Measurements from ENCODE around the gene TRABD. TPM values are rescaled to one million over a fixed set of nuclear protein-coding genes. Genes with fewer than 3 reads are reported as not detected.

The TRABD gene
- polyA plus RNA-seq, 1 donor from 2014 or later, result 31.8 TPM

DNA sequence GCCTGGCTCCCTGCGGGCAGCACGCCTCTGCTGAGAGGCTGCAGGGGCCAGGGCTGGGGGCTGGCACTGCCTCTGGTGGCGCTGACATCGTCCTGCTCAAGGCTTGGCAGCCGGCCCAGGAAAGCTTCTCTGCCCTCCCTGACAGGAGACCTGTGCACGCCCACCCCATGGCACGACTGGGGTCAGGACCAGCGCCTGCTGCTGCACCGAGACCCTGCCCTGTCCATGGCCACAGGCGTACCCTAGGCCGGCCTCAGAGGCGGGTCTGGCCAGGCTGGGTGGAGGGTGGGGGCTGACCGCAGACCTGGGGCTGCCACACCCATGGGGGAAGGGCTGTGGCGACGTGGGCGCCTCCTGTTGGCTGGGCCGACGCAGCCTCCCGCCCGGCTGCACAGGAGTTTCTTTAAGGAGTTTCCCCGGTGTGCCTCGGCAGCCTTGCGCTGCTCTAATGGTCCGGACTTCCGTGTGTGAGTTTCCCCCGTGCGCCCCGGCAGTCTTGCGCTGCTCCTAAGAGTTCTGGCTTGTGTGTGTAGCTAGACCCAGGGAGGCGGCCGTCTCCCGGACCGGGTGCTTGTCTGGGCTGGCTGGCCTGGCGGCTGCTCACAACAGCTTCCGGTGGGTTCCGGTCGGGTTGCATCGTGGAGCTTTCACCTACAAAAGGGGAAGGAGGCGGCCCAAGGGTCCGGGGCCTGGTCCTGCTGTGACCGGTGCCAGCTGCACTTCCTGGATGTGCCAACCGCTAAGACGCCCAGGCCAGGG, 4.6 kb downstream of the TRABD start:
- H2AFZ ChIP-seq (ENCODE audit: low read depth, low read length), result no peak overlapping the region
- no peak overlapping the region for H3K9ac ChIP-seq (ENCODE audit: low read length)
- H4K20me1 ChIP-seq (ENCODE audit: insufficient read depth), result no peaks in the 10 kb centered on the region
- peaks cover 2% of the 10 kb centered on the region for H3K79me2 ChIP-seq (replicated peaks; ENCODE audit: insufficient read depth, low read length)
- TF ChIP-seq RAD21 (conservative IDR thresholded peaks at IDR 0.05), result no peak
- TF ChIP-seq SMC3 (conservative IDR thresholded peaks at IDR 0.05; ENCODE audit: poor library complexity), result no peak
- TF ChIP-seq EZH2 (IDR thresholded peaks at IDR 0.05; ENCODE audit: borderline replicate concordance, insufficient read depth, low read length, poor library complexity, severe bottlenecking), result no peak
- TF ChIP-seq MXI1 (conservative IDR thresholded peaks at IDR 0.05; ENCODE audit: poor library complexity, severe bottlenecking), result no peak
- TF ChIP-seq POLR2AphosphoS5 (IDR thresholded peaks at IDR 0.05), result no peak
- no peak for TF ChIP-seq EP300 (conservative IDR thresholded peaks at IDR 0.05; ENCODE audit: poor library complexity, severe bottlenecking)
- TF ChIP-seq, protein P1, sequence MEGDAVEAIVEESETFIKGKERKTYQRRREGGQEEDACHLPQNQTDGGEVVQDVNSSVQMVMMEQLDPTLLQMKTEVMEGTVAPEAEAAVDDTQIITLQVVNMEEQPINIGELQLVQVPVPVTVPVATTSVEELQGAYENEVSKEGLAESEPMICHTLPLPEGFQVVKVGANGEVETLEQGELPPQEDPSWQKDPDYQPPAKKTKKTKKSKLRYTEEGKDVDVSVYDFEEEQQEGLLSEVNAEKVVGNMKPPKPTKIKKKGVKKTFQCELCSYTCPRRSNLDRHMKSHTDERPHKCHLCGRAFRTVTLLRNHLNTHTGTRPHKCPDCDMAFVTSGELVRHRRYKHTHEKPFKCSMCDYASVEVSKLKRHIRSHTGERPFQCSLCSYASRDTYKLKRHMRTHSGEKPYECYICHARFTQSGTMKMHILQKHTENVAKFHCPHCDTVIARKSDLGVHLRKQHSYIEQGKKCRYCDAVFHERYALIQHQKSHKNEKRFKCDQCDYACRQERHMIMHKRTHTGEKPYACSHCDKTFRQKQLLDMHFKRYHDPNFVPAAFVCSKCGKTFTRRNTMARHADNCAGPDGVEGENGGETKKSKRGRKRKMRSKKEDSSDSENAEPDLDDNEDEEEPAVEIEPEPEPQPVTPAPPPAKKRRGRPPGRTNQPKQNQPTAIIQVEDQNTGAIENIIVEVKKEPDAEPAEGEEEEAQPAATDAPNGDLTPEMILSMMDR (IDR thresholded peaks at IDR 0.05; ENCODE audit: poor library complexity, severe bottlenecking), result no peak
- TF ChIP-seq, protein P2, sequence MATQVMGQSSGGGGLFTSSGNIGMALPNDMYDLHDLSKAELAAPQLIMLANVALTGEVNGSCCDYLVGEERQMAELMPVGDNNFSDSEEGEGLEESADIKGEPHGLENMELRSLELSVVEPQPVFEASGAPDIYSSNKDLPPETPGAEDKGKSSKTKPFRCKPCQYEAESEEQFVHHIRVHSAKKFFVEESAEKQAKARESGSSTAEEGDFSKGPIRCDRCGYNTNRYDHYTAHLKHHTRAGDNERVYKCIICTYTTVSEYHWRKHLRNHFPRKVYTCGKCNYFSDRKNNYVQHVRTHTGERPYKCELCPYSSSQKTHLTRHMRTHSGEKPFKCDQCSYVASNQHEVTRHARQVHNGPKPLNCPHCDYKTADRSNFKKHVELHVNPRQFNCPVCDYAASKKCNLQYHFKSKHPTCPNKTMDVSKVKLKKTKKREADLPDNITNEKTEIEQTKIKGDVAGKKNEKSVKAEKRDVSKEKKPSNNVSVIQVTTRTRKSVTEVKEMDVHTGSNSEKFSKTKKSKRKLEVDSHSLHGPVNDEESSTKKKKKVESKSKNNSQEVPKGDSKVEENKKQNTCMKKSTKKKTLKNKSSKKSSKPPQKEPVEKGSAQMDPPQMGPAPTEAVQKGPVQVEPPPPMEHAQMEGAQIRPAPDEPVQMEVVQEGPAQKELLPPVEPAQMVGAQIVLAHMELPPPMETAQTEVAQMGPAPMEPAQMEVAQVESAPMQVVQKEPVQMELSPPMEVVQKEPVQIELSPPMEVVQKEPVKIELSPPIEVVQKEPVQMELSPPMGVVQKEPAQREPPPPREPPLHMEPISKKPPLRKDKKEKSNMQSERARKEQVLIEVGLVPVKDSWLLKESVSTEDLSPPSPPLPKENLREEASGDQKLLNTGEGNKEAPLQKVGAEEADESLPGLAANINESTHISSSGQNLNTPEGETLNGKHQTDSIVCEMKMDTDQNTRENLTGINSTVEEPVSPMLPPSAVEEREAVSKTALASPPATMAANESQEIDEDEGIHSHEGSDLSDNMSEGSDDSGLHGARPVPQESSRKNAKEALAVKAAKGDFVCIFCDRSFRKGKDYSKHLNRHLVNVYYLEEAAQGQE (IDR thresholded peaks at IDR 0.05; ENCODE audit: borderline replicate concordance), result no peak
- TF ChIP-seq TAF1 (IDR thresholded peaks at IDR 0.05; ENCODE audit: low read depth), result no peak
- H3K9me2 ChIP-seq (ENCODE audit: insufficient read depth, low read length), result no peaks in the 10 kb centered on the region
- H3K4me2 ChIP-seq (ENCODE audit: low read length), result no peak overlapping the region
- H3K27ac ChIP-seq (ENCODE audit: low read length), result no peak overlapping the region
- H3K4me3 ChIP-seq (ENCODE audit: low read length), result no peak overlapping the region
- H3F3A ChIP-seq (ENCODE audit: insufficient read depth, low read length, poor library complexity, severe bottlenecking), result no peaks in the 10 kb centered on the region
- H3K9me3 ChIP-seq (ENCODE audit: low read length), result no peaks in the 10 kb centered on the region
- H3K27me3 ChIP-seq (ENCODE audit: insufficient read depth, low read depth, low read length), result no peaks in the 10 kb centered on the region
- H3K36me3 ChIP-seq (ENCODE audit: insufficient read depth, low read length), result no peaks in the 10 kb centered on the region

- Histone ChIP-seq H3K79me2 (replicated peaks; ENCODE audit: insufficient read depth, low read length) (peaks cover 2% of the 10 kb centered on the region), H3K4me2 (ENCODE audit: low read length) (no peak overlapping the region), H3K4me3 (ENCODE audit: low read length) (no peak overlapping the region), H3K9me3 (ENCODE audit: low read length) (no peaks in the 10 kb centered on the region), H4K20me1 (ENCODE audit: insufficient read depth) (no peaks in the 10 kb centered on the region), H3F3A (ENCODE audit: insufficient read depth, low read length, poor library complexity, severe bottlenecking) (no peaks in the 10 kb centered on the region), H3K9ac (ENCODE audit: low read length) (no peak overlapping the region), H3K27me3 (ENCODE audit: insufficient read depth, low read depth, low read length) (no peaks in the 10 kb centered on the region), H3K36me3 (ENCODE audit: insufficient read depth, low read length) (no peaks in the 10 kb centered on the region), H3K27ac (ENCODE audit: low read length) (no peak overlapping the region), H3K9me2 (ENCODE audit: insufficient read depth, low read length) (no peaks in the 10 kb centered on the region), H2AFZ (ENCODE audit: low read depth, low read length) (no peak overlapping the region)
- TF ChIP-seq, protein P2 (IDR thresholded peaks at IDR 0.05; ENCODE audit: borderline replicate concordance), result no peak
- no peak for TF ChIP-seq EZH2 (IDR thresholded peaks at IDR 0.05; ENCODE audit: borderline replicate concordance, insufficient read depth, low read length, poor library complexity, severe bottlenecking)
- TF ChIP-seq POLR2AphosphoS5 (IDR thresholded peaks at IDR 0.05), result no peak
- TF ChIP-seq RAD21 (conservative IDR thresholded peaks at IDR 0.05), result no peak
- no peak for TF ChIP-seq MXI1 (conservative IDR thresholded peaks at IDR 0.05; ENCODE audit: poor library complexity, severe bottlenecking)
- no peak for TF ChIP-seq TAF1 (IDR thresholded peaks at IDR 0.05; ENCODE audit: low read depth)
- no peak for TF ChIP-seq SMC3 (conservative IDR thresholded peaks at IDR 0.05; ENCODE audit: poor library complexity)
- TF ChIP-seq, protein P1 (IDR thresholded peaks at IDR 0.05; ENCODE audit: poor library complexity, severe bottlenecking), result no peak
- no peak for TF ChIP-seq EP300 (conservative IDR thresholded peaks at IDR 0.05; ENCODE audit: poor library complexity, severe bottlenecking)
These were observed 5.4 kb downstream of the TRABD start for GRCh38 chr22:50190941-50191741.

Data from neural cell (in vitro differentiated cells).